Measurements from ENCODE around the gene GTF2H3. TPM values are rescaled to one million over a fixed set of nuclear protein-coding genes. Genes with fewer than 3 reads are reported as not detected.
"Not testable (repeated sequence)": the region's sequence is repeated elsewhere in the genome, so short reads cannot be mapped to it uniquely, and the experiment has no call there.

Gene GTF2H3
- total RNA-seq, 1 donor, result 47.1 TPM

DNA sequence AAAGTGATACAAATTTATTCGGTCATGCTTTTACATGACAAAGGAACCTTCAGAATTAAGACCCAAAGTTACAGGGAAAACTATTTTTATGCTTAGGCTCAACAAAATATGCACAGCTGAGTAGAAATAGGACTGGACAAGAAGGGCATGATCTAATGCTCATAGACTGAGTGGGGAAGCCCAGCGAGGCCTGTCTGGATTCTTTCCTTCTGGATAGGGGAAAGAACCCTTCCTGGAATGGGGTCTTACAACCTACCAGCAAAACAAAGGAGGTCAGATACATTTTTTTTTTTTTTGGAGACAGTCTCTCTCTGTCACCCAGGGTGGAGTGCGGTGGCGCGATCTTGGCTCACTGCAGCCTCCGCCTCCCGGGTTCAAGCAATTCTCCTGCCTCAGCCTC lies 33.9 kb upstream of the GTF2H3 start:
- no peak for DNase-seq (ENCODE audit: low read depth)
- no peak overlapping the region for H3K4me3 ChIP-seq (ENCODE audit: low read depth, low read length)
- TF ChIP-seq, protein P1, sequence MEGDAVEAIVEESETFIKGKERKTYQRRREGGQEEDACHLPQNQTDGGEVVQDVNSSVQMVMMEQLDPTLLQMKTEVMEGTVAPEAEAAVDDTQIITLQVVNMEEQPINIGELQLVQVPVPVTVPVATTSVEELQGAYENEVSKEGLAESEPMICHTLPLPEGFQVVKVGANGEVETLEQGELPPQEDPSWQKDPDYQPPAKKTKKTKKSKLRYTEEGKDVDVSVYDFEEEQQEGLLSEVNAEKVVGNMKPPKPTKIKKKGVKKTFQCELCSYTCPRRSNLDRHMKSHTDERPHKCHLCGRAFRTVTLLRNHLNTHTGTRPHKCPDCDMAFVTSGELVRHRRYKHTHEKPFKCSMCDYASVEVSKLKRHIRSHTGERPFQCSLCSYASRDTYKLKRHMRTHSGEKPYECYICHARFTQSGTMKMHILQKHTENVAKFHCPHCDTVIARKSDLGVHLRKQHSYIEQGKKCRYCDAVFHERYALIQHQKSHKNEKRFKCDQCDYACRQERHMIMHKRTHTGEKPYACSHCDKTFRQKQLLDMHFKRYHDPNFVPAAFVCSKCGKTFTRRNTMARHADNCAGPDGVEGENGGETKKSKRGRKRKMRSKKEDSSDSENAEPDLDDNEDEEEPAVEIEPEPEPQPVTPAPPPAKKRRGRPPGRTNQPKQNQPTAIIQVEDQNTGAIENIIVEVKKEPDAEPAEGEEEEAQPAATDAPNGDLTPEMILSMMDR (IDR thresholded peaks at IDR 0.05; ENCODE audit: insufficient read depth, low read depth, low read length), result no peak

DNA sequence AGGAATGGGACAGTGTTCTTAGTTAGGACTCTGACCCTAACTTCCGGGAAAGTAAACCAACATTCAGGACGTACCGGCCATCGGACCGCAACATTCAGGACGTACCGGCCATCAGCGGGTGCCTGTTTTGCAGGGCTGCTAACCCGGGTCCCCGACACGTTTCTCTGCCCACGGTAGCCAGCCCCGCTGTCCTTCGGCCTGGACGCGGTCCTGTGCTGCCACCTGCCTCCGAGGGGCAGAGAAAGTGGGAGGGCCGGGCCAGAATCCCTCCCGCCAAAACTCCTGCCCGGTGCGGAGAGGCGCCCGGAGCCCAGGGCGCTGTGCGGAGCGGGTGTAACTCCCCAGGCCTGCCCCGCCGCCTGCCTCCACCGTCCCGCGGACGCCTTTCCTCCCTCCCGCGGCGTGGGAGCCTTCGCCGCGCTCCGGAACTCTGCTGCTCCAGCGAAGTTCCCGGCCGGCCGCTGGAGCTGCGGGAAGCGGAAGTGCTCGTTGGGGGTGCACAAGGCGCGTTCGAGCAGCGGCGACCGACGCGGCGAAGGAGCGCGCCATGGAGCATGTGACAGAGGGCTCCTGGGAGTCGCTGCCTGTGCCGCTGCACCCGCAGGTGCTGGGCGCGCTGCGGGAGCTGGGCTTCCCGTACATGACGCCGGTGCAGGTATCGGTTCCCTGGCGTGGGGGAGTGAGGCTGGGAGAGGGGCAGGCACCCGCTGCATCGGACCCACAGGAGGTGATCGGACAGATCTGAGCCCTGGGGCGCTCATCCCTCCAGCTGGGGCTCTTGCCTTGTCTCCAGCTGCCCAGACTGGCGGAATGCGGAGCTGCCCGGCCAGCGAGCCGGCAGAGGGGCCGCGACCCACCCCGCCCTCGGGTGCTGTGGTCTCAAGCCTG lies 31.8 kb upstream of the GTF2H3 start, which contains the start of gene DDX55:
TSS of gene DDX55 (plus strand) at position 498 of the 888 bp plus-strand sequence. CDS start at position 548, 50 bp downstream.
- H3K4me3 ChIP-seq (ENCODE audit: low read depth, low read length), result peak within 1 kb of the TSS; percentile 99
- peak; percentile 86 for DNase-seq (ENCODE audit: low read depth)
- TF ChIP-seq, protein P1 (IDR thresholded peaks at IDR 0.05; ENCODE audit: insufficient read depth, low read depth, low read length), result peak; percentile 55

DNA sequence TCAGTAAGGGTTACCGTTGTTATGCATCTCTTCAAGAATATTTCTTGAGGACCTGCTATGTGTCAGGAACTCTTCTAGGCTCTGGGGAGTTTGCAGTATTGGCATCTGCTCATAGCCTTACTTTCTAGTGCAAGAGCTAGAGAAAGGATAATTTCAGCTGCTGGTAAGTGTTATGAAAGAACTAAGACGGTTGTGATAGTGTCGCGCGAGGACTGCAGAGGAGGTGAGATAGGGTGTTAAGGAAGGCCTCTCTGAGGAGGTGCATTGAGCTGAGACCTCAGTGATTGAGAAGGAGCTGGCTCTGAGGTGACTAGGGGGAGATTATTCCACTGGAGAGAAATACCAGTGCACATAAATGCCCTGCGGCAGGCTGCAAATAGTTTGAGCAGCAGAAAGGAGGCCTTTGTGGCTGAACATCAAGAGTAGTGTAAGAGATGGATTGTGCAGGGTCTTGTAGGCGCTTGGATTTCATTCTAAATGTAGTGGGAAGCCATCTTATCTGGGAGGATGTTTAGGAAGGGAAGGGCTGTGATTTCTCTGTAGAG lies 30.9 kb upstream of the GTF2H3 start:
- peak; percentile 33 for DNase-seq (ENCODE audit: low read depth)
- peak overlapping the region; percentile 99 for H3K4me3 ChIP-seq (ENCODE audit: low read depth, low read length)
- TF ChIP-seq, protein P1 (IDR thresholded peaks at IDR 0.05; ENCODE audit: insufficient read depth, low read depth, low read length), result no peak

DNA sequence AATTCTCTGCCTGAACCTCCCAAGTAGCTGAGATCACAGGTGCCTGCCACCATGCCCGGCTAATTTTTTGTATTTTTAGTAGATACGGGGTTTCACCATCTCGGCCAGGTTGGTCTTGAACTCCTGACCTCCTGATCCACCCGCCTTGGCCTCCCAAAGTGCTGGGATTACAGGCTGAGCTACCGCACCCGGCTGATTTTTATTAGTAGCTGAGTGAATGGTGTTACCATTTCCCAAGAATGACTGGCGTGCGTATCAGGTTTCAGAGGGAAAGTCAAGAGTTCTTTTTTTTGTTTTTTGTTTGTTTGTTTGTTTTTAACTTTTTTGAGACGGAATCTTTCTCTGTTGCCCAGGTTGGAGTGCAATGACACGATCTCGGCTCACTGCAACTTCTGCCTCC lies 30.1 kb upstream of the GTF2H3 start:
- DNase-seq (ENCODE audit: low read depth); H3K4me3 ChIP-seq (ENCODE audit: low read depth, low read length): not testable (repeated sequence)

DNA sequence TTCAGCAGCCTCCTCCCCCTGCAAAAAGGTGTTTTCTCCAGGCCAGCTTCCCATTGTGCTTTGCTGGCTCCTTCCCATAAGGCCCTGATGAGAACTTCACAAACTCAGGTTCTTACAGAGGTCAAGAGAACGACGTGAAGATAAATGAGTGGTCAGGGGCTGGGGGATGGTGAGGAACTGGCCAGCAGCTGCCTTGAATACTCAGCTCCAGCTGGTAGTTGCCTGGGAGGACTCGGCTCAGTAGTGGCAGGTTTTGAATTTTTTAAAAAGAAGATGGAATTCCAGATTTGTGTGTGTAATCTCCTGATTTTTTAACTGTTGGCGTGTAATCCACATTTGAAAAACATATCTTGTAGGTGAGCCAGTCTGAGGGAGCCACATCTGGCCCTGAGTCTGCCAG lies 25.9 kb upstream of the GTF2H3 start:
- no peak overlapping the region for H3K4me3 ChIP-seq (ENCODE audit: low read depth, low read length)

DNA sequence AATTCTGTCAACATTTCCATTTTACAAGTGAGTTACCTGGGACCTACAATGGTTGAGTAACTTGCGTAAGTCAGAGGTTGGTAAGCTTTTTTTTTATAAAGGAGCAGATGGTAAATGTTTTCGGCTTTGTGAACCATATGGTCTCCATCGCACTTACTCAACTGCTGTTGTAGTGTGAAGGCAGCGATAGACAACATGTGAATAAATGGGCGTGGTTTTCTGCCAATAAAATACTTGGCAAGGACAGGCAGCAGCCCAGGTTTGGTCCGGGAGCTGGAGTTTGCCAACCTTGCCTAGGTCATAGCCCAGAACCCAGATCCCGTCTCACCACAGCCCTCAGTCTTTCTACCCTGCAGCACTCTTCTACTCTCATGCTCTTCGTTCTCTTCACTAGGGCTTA lies 25.4 kb upstream of the GTF2H3 start:
- H3K4me3 ChIP-seq (ENCODE audit: low read depth, low read length), result no peak overlapping the region
- TF ChIP-seq, protein P1 (IDR thresholded peaks at IDR 0.05; ENCODE audit: insufficient read depth, low read depth, low read length), result no peak
- no peak for DNase-seq (ENCODE audit: low read depth)

More for the DNA sequence above, 25.9 kb upstream of the GTF2H3 start:
- DNase-seq (ENCODE audit: low read depth), result no peak
- TF ChIP-seq, protein P1 (IDR thresholded peaks at IDR 0.05; ENCODE audit: insufficient read depth, low read depth, low read length), result no peak

DNA sequence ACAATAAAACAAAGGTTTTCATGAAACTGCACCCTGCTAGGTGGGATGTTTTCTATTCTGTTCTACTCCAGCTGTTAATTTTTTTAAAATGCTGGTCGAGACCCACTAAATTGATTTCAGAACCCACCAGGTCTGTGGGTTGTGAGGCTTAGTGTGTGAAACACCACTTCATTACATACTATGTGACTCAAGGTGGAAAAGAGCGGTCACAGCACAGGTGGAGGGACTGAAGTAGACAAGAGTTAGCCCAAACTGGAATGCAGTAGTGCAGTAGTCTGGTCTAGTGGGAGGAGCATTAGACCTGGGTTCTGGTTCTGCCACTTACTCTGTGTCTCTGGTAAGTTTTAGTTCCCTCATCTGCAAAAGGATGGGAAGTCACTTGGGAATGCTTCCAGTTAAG lies 19.5 kb upstream of the GTF2H3 start:
- no peak overlapping the region for H3K4me3 ChIP-seq (ENCODE audit: low read depth, low read length)
- DNase-seq (ENCODE audit: low read depth), result no peak
- TF ChIP-seq, protein P1 (IDR thresholded peaks at IDR 0.05; ENCODE audit: insufficient read depth, low read depth, low read length), result no peak
